ENCODE measurements around the gene CDON. TPM values are rescaled to one million over a fixed set of nuclear protein-coding genes. Genes with fewer than 3 reads are reported as not detected.

CDON gene
- total and polyA plus RNA-seq, 4 donors: 1.5 to 25.6 (median 9.9) TPM

- H3K36me3 ChIP-seq (ENCODE audit: control insufficient read depth in 4 of 4, insufficient read depth in 4 of 4, low read length in 4 of 4): no peaks in the 10 kb centered on the region
- H3K27me3 ChIP-seq (ENCODE audit: control insufficient read depth in 3 of 3, insufficient read depth in 3 of 3, low read length in 2 of 3): no peaks in the 10 kb centered on the region
- H3K27ac ChIP-seq (ENCODE audit: low read depth in 1 of 2, low read length in 1 of 2): no peak overlapping the region
- DNase-seq (peak in 1 of 3 donors; percentile 17), ATAC-seq (ENCODE audit: insufficient read depth, low FRiP score) (no peak)
- H3K4me3 ChIP-seq: no peak overlapping the region
- WGBS, 2 donors: 68 to 72% methylated on average over 12 of the region's 12 CpGs
- H3K4me1 ChIP-seq (ENCODE audit: control insufficient read depth in 5 of 5, insufficient read depth in 5 of 5, low read length in 5 of 5): peaks cover 0 to 15% (median 1%) of the 10 kb centered on the region in 5 donors
- TF ChIP-seq, protein P1, sequence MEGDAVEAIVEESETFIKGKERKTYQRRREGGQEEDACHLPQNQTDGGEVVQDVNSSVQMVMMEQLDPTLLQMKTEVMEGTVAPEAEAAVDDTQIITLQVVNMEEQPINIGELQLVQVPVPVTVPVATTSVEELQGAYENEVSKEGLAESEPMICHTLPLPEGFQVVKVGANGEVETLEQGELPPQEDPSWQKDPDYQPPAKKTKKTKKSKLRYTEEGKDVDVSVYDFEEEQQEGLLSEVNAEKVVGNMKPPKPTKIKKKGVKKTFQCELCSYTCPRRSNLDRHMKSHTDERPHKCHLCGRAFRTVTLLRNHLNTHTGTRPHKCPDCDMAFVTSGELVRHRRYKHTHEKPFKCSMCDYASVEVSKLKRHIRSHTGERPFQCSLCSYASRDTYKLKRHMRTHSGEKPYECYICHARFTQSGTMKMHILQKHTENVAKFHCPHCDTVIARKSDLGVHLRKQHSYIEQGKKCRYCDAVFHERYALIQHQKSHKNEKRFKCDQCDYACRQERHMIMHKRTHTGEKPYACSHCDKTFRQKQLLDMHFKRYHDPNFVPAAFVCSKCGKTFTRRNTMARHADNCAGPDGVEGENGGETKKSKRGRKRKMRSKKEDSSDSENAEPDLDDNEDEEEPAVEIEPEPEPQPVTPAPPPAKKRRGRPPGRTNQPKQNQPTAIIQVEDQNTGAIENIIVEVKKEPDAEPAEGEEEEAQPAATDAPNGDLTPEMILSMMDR (IDR thresholded peaks at IDR 0.05; ENCODE audit: control extremely low read depth, extremely low read depth): no peak
- no peaks in the 10 kb centered on the region for H3K9me3 ChIP-seq (ENCODE audit: control insufficient read depth in 4 of 4, insufficient read depth in 3 of 4, low read length in 3 of 4)
- no peak overlapping the region for H3K9ac ChIP-seq (ENCODE audit: insufficient read depth in 1 of 2, low read length in 2 of 2)
These were observed 129.4 kb downstream of the CDON start for GRCh38 chr11:125933030-125933813.

DNA sequence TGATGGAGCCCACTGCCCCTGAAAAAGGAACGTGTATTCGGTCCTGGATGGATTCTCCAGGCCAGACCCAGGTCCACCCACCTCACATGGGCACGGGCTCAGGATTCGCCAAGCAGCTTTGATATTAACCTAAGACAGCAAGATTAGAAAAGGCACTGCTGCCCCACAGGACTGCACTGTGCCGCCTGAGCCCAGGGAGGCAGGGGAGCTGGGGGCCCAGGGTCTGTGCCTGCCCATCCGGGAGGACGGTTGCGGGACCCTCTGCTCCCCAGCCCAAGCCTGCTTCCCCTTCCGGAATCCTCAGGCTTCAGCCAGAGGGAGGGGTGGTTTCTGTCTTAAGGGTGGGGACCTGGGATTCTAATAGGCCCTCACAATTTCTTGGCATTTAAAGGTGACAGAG lies 130.4 kb downstream of the CDON start:
- no peaks in the 10 kb centered on the region for H3K36me3 ChIP-seq (ENCODE audit: control insufficient read depth in 4 of 4, insufficient read depth in 4 of 4, low read length in 4 of 4)
- H3K27me3 ChIP-seq (ENCODE audit: control insufficient read depth in 3 of 3, insufficient read depth in 3 of 3, low read length in 2 of 3): no peaks in the 10 kb centered on the region
- ATAC-seq (ENCODE audit: insufficient read depth, low FRiP score): no peak
- no peak overlapping the region for H3K4me3 ChIP-seq
- H3K9me3 ChIP-seq (ENCODE audit: control insufficient read depth in 4 of 4, insufficient read depth in 3 of 4, low read length in 3 of 4): no peaks in the 10 kb centered on the region
- peaks cover 0 to 15% (median 0%) of the 10 kb centered on the region in 5 donors for H3K4me1 ChIP-seq (ENCODE audit: control insufficient read depth in 5 of 5, insufficient read depth in 5 of 5, low read length in 5 of 5)
- DNase-seq: no peak
- TF ChIP-seq, protein P1 (IDR thresholded peaks at IDR 0.05; ENCODE audit: control extremely low read depth, extremely low read depth): no peak
- no peak overlapping the region for H3K9ac ChIP-seq (ENCODE audit: insufficient read depth in 1 of 2, low read length in 2 of 2)
- WGBS, 2 donors: 77 to 88% methylated on average over 9 of the region's 9 CpGs
- H3K27ac ChIP-seq (ENCODE audit: low read depth in 1 of 2, low read length in 1 of 2): no peak overlapping the region

DNA sequence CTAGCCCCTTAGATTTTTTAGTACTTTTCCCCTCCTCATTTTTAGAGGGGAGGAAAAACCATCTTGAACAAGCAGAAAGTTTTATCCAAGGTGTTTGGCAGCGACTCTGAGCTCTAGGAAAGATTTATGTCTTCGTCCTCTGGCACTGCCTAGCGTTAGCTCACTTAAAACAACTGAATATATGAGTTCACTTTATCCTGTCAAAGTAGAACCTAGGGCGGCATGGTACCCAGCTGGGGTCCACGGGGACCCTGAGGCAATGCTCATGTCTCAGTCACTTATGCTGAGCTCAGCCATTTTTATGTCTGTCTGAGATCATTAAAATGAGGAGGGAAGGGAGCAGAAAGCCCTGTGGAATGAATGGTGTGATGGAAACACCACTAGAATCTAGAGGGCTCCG lies 131.0 kb downstream of the CDON start:
- Histone ChIP-seq H3K4me3 (no peak overlapping the region), H3K27ac (ENCODE audit: low read depth in 1 of 2, low read length in 1 of 2) (no peak overlapping the region), H3K4me1 (ENCODE audit: control insufficient read depth in 5 of 5, insufficient read depth in 5 of 5, low read length in 5 of 5) (peaks cover 0 to 15% (median 0%) of the 10 kb centered on the region in 5 donors), H3K9me3 (ENCODE audit: control insufficient read depth in 4 of 4, insufficient read depth in 3 of 4, low read length in 3 of 4) (no peaks in the 10 kb centered on the region), H3K9ac (ENCODE audit: insufficient read depth in 1 of 2, low read length in 2 of 2) (no peak overlapping the region), H3K36me3 (ENCODE audit: control insufficient read depth in 4 of 4, insufficient read depth in 4 of 4, low read length in 4 of 4) (no peaks in the 10 kb centered on the region), H3K27me3 (ENCODE audit: control insufficient read depth in 3 of 3, insufficient read depth in 3 of 3, low read length in 2 of 3) (no peaks in the 10 kb centered on the region)
- TF ChIP-seq, protein P1 (IDR thresholded peaks at IDR 0.05; ENCODE audit: control extremely low read depth, extremely low read depth): no peak
- ATAC-seq (ENCODE audit: insufficient read depth, low FRiP score): no peak
- WGBS, 2 donors: 77 to 85% methylated on average over 6 of the region's 6 CpGs
- peak in 1 of 3 donors; percentile 13 for DNase-seq

All from lung (tissue), 12 donors.